ENCODE results near the gene DOCK3.
"Not testable (repeated sequence)": the region's sequence is repeated elsewhere in the genome, so short reads cannot be mapped to it uniquely, and the experiment has no call there.

Gene DOCK3

DNA sequence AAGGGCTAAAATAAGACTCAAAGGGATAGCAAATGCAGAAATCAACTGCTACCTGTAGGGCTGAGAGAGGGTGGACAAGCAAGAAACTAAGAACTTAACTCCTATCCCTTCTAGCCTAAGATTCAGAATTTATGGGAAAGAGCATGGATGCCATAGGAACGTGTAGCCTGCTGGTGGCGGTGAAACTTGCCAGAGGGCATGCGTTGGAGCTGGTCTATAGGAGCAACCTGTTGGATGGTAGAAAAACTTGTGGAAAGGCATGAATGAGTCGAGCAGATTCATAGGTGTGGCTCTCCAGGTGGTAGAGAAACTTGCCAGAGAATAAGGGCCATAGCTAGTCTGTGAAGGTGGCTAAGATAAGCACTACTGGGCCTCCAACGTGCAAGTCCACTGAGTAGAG lies 137.2 kb downstream of the DOCK3 start:
- FAIRE-seq = no peak

DNA sequence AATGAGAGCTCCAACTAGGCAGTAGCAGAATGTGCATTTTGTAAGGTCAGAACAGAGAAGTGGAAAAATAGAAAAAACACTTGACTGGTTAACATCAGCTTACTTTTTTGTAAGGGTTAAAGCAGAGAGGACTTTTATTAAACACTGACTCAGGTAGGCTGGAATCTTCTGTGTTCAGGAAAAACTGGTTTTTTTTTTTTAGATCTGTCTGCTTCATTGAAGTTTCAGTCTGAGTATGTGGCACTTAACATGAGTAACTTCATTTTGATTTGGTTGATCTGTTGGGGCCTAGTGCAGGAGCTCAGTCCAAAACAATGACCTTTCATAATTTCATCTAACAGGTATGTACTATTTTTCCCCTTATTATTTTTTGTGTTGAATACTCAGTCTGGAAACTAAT lies 141.1 kb downstream of the DOCK3 start:
- no peak for FAIRE-seq

DNA sequence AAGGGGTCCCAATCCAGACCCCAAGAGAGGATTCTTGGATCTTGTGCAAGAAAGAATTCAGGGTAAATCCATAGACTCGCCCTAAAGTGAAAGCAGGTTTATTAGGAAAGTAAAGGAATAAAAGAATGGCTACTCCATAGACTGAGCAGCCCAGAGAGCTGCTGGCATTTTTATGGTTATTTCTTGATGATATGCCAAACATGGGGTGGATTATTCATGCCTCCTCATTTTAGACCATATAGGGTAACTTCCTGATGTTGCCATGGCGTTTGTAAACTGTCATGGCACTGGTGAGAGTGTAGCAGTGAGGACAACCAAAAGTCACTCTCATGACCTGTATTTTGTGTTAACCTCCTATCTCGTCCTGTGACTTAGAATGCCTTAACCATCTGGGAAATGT lies 142.2 kb downstream of the DOCK3 start:
- no peak for FAIRE-seq

DNA sequence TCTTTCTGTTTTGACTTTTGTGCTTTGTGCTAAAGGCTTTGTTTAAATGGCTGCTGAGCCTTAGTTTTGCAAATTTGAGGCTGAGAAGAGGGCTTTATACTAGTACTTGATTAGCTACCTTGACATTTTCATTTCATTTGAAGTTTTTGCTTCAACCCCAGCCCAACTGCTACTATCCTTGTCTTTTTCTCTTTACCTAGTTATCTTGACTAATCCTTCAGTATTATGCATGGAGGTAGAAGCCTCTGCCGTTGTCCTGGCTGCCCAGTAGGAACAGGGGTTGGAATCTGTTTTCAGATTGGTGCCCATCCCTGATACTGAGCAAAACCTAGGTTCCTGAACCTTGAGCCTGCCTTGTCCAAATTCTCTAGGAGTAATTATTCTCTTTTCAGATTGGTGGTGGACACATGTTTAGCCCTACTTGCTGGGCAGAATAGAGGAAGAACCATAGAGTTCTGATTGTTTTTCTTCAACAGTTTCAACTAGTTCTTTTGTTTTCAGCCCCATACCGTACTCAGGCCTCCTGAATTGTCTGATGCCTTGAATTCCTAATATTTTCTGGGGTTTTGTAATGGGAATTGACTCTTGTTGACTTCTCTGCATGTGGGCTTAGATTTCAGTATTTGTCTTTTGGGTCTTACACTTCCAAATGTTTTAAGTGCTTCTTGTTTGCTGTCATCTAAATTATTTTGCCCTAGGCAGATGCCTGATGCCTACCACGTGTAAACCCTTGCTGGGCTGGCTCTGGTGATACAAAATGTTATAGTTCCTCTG lies 143.2 kb downstream of the DOCK3 start:
- no peak for FAIRE-seq

DNA sequence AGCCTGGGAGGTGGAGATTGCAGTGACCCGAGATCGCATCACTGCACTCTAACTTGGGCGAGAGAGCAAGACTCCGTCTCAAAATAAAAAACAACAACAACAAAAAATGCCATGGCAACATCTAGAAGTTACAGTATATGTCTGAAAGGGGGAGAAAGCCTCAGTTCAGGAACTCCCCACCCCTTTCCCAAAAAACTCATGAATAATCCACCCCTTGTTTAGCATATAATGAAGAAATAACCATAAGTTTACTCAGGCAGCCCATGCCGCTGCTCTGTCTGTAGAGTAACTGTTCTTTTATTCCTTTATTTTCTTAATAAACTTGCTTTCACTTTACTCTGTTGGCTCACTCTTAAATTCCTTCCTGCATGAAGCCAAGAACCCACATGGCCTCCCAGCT lies 145.2 kb downstream of the DOCK3 start:
- FAIRE-seq = no peak

DNA sequence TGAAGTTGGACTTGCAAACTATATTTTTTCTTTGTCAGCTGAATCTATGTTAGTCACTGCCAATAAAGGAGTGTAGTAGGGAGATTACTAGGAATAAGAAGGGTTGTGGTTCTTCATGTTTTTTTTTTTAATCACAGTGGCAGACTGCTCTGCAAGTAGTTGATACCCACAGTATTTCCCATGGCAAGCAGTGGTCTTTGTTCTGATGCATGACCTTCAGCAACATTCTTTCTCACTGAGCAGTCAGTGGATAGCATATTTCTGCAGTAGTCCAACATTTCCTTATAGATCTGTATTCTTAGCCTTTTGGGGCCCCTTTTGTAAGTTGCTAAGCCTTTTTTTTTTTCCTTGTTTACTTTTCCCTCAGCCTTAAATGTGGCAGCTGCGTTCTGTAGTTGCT lies 151.1 kb downstream of the DOCK3 start:
- FAIRE-seq = no peak

DNA sequence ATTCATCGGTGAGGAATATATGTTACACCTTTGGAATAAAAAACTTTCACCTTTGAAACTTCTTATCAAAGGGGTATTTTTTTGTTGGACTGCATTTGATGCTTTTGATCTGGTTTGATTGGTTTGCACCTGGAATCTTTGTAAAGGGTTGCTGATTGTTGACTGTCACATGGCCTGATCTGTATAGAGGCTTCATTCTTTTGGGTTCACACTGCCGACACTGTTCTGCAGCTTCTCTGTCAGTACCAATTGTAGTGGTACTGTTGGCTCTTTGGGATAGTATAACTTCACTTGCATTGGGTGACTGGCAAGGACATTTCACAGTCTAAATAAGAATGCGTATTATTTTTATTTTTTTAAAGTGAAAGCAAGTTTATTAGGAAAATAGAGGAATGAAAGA lies 155.7 kb downstream of the DOCK3 start:
- FAIRE-seq = no peak

DNA sequence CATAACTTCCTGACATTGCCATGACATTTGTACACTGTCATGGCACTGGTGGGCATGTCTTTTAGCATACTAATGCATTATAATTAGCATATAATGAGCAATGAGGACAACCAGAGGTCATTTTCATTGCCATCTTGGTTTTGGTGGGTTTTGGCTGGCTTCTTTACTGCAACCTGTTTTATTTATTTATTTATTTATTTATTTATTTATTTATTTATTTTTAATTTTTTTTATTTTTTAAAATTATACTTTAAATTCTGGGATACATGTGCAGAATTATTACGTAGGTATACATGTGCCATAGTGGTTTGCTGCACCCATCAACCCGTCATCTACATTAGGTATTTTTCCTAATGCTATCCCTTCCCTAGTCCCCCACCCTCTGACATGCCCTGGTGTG lies 156.3 kb downstream of the DOCK3 start:
- not testable (repeated sequence) for FAIRE-seq

DNA sequence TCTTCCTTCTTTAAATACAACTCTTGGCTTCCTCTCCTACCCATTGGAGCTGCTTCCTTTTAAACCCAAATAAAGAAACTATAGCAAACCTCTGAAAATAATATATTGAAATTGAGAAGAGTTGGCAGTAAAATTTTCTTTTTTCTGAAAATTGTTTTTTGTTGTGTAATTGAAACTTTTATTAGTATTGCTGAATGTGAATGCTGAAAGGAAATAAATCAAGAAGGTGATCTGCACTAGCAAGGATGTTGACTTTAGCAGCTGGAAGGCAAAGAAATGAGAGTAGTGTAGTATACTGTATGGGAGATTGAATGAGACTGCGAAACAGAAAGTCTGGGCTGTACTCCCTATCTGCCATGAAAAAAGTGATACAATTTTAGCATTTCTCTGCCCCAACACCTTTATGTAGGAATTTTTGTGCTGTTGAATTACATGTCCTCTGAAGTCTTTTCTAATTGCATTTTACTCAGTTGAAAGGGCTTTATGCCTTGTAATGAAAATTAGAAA lies 166.3 kb downstream of the DOCK3 start:
- no peak for FAIRE-seq

DNA sequence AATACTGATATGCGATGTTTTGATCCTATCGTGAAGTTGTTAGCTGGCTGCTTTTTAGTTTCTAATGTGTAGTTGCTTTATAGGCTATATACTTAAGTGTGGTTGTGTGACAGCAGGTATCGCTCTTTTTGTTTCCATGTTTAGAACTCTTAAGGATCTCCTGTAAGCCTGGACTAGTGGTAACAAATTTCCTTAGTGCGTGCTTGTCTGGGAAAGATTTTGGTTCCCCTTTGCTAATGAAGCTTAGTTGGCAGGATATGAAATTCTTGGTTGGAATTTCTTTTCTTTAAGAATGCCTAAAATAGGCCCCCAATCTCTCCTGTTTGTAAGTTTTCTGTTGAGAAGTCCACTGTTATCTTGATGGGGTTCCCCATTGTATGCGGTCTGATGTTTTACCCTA lies 173.6 kb downstream of the DOCK3 start:
- no peak for FAIRE-seq

DNA sequence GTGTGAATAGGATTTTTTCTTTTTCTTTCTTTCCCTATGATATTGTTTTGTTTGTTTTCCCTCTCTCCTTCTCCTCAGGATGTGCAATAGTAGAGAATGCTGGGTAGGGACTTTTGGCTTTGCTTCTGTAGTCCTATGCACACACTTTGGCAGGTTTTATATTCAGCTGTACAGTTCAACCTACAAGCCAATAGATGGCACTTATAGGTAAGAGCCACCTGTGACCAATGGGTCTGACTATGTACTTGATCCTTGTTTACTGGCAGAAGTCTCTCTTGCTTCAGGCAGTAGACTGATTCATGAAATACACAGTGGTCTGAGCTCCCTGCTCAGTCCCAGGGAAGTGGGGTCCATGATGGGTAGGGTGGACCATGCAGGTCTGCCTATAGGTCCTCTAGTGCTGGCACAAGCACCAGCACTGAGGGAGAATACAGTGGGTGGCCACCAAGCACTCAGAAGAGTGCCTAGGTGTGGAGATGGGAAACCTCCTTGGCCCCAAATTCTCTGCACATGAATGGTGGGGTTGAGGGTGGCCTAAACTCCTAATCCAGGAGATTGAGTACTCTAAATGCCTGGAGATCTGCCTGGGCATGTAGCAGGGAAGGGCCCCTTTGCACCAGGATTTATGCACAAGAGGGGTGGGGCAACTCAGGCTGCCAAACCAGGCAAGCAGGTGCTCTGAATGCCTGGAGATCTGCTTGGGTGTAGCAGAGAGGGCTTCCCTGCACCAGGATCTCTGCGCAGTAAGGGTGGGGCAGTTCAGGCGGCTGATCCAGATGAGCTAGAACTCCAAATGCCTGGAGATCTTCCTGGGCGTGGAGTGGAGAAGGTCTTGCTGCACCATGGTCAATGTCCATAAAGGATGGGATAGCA lies 176.1 kb downstream of the DOCK3 start:
- no peak for FAIRE-seq

DNA sequence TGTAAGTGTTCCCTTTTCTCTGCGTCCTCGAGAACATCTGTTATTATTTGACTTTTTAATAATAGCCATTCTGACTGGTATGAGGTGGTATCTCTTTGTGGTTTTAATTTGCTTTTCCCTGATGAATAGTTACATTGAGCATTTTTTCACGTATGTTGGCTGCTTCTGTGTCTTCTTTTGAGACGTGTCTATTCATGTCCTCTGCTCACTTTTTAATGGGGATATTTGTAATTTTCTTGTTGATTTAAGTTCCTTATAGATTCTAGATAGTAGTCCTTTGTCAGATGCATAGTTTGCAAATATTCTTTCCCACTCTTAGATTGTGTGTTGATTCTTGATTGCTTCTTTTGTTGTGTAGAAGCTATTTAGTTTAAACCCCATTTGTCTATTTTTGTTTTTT lies 179.2 kb downstream of the DOCK3 start:
- no peak for FAIRE-seq

DNA sequence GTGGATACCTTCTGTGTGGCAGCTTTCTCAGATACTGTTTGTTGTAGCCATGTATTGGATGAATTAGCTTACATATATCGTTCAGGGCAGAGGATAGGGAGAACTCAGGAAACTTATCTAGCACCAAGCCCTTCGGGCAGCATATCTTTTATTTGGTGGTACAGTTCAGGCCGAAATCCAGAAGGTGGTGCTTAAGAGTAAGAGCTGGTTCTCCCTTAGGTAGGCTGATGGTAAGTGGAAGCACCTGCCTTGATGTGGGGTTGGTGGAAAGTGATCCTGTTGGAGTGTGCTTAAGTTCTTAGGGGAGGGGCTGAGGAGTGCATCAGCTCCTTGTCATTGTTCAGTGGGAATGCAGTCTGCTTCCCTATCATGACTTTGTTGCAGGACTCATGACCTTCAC lies 187.5 kb downstream of the DOCK3 start:
- FAIRE-seq = no peak

DNA sequence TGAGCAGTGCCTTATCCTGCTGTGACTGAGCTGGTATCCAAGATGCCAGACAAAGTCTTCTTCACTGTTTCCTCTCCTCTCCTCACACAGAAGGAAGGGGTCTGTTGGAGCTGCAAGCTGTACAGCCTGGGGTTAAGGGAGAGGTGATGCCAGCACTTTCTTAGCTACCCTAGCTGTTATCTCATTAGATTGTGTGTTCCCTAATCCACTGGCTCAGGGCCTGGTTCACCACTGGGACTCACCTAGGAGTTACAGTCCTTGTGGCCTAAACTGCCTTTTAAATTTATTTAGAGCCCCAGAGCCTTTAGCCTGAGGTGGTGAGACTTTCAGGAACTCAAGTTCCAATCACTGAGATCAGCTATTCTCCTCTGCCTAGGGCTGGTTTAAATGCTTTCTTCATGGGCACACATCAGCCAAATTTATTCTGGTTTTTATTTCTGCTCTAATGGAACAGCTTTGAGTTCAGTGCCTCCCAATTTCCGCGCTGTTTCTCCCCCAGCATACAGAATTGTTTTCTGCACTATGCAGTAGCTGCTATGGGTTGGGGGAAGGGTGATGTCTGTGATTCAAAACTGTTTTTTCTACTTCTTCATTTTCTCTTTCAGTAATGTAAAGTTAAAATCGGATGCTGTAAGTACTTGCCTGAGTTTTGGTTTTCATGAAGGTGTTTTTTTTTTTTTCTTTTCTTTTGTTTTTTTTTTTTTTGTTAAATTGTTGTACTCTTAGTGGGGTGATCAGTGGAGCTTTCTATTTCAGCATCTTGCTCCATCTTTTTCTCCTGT lies 198.8 kb downstream of the DOCK3 start:
- FAIRE-seq = no peak

DNA sequence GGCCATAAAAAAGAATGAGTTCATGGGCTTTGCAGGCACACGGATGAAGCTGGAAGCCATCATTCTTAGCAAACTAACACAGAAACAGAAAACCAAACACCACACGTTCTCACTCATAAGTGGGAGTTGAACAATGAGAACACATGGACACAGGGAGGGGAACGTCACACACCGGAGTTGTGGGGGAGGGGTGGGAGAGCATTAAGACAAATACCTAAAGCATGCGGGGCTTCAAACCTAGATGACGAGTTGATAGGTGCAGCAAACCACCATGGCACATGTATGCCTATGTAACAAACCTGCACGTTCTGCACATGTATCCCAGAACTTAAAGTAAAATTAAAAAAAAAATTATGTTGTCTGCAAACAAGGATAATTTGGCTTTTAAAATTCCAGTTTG lies 200.1 kb downstream of the DOCK3 start:
- not testable (repeated sequence) for FAIRE-seq

DNA sequence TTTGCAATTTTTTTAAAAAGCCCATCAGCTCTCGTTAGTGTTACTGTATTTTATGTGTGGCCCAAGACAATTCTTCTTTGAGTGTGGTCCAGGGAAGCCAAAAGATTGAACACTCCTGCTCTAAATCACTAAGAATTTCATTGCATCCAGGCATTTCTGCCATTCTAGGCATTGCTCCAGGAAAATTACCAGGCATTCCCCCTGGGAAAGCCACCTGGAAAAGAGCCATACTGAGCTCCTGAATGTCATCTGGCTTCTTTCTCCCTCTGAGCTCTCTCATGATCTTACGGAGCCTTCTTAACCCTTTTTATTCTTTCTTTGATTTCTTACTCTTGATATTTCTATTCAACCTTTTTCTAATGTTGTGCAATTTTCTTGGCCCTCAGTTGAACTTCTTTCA lies 202.2 kb downstream of the DOCK3 start:
- FAIRE-seq = no peak

DNA sequence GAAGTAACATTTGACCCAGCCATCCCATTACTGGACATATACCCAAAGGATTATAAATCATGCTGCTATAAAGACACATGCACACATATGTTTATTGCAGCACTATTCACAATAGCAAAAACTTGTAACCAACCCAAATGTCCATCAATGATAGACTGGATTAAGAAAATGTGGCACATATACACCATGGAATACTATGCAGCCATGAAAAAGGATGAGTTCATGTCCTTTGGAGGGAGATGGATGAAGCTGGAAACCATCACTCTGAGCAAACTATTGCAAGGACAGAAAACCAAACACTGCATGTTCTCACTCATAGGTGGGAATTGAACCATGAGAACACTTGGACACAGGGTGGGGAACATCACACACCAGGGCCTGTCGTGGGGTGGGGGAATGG lies 208.0 kb downstream of the DOCK3 start:
- FAIRE-seq = not testable (repeated sequence)

DNA sequence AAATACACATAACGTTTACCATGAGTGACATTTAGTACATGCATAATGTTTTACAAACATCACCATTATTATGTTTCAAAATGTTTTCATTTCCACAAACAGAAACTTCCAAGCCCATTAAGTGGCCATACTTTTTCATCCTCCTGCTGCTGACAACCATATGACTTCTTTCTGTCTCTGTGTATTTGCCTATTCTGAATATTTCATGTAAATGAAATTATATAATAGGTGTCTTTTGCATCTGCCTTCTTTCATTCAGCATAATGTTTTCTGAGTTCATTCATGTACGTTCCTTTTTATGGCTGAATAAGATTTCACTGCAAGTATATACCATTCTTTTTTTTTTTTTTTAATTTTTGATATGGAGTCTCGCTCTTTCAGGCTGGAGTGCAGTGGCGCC lies 209.0 kb downstream of the DOCK3 start:
- no peak for FAIRE-seq

DNA sequence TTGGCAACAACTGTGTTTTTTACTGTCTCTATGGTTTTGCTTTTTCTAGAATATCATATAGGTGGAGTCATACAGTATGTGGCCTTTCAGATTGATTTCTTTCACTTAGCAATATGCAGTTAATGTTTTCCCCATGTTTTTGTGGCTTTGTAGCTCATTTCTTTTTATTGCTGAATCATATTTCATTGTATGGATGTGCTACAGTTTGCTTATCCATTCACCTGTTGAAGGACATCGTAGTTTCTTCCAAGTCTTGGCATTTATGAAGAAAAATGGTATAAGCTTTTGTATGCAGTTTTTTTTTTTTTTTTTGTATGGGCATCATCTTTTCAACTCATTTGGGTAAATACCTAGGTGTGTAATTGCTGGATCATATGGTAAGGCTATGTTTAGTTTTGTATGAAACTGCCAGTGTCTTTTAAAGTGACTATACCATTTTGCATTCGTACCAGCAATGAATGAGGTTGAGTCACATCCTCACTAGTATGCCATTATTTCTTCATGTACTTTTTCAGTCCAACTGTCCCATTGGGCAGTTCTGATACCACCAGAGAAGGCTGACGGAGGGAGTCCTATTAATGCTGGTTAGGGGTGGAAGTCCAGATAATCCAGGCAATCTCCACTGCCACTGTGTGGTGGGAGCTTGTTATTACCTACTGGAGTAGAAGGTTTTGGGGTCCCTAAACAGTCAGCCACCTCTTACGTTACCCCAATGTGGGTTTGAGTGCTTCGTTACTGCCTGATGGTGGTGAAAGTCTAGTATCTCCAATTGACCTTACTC lies 210.5 kb downstream of the DOCK3 start:
- no peak for FAIRE-seq

DNA sequence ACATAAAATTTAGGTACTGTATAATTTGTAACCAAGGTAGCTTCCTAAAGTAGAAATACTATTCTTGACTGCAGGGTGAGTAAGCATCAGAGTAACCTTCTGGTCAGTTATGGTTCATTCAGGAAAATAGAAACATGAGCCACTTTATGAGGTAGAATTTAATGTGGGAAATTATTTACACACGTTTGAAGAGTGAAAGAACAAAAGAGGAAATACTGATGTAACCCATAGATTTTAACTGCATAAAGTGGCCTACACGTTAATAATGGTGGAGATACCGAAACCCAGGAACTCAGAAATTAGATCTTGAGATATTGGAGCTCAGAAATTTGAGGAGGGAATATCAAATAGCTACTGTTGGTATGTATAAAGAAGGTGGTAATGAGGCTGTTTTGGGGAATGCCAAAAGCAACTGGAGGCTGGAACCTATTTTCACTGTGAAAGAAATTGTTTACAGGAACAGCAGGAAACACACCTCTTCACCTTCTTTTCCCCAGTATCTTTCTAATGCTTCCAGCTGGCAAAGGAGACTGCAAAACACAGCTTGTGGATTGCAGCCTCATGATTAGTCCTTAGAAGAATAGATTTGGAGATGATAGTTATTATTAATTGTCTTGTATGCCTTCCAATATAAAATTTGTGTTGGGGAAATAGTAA lies 216.1 kb downstream of the DOCK3 start:
- FAIRE-seq = no peak

DNA sequence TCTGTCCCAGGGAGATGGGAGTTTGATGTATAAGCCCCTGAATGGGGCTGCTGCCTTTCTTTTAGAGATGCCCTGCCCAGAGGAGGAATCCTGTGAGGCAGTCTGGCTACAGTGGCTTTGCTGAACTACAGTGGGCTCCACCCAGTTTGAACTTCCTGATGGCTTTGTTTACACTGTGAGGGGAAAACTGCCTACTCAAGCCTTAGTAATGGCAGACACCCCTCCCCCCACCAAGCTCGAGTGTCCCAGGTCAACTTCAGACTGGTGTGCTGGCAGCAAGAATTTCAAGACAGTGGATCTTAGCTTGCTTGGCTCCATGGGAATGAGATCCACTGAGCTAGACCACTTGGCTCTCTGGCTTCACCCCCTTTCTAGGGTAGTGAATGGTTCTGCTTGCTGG lies 226.4 kb downstream of the DOCK3 start:
- not testable (repeated sequence) for FAIRE-seq

DNA sequence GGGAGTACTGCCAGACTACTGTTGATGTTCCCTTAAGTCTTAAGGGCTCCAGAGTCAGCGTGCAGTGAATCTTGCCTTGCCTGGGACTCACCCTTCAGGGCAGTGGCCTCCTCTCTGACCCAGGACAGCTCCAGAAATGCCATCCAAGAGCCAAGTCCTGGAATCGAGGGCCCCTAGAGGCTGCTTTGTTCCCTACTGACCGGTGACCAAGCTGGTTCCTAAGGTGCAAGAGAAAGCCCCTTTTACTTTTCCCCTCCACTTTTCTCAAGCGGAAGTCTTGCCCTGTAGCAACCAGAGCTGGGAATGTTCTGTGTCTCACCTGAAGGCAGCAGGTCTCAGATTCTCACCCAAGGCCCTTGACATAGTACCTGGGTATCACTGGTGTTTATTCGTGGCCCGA lies 238.0 kb downstream of the DOCK3 start:
- no peak for FAIRE-seq
